Activated T-helper 1 cell treated with Interleukin-2 at 50 U/mL for 16 hours (primary cell): Measurements from ENCODE around the gene GPC5.

ENCODE experiments used
- DNase-seq: peaks from one replicate; pipeline ENCODE4 v3.0.0-alpha.2; 2020; ENCODE audit warnings: low read depth

GPC5 gene

GRCh38 chr13:92384410-92384809, 986.0 kb downstream of the GPC5 start:
- DNase-seq = no peak

GRCh38 chr13:92387245-92387644, 988.8 kb downstream of the GPC5 start:
- DNase-seq = no peak

- DNase-seq = no peak
These were observed 991.8 kb downstream of the GPC5 start for GRCh38 chr13:92390217-92390616.

- DNase-seq = no peak
These were observed 1005.2 kb downstream of the GPC5 start for GRCh38 chr13:92403606-92404005.

GRCh38 chr13:92407858-92408257, 1009.4 kb downstream of the GPC5 start:
- DNase-seq = no peak

- DNase-seq = no peak
These were observed 1014.1 kb downstream of the GPC5 start for GRCh38 chr13:92412481-92412880.

- DNase-seq = no peak
These were observed 1014.6 kb downstream of the GPC5 start for GRCh38 chr13:92412996-92413395.

GRCh38 chr13:92413452-92413851, 1015.0 kb downstream of the GPC5 start:
- no peak for DNase-seq

- DNase-seq = no peak
These were observed 1016.4 kb downstream of the GPC5 start for GRCh38 chr13:92414851-92415250.

GRCh38 chr13:92415781-92416180, 1017.4 kb downstream of the GPC5 start:
- DNase-seq = no peak

GRCh38 chr13:92418818-92419412, 1020.5 kb downstream of the GPC5 start:
- DNase-seq = no peak

GRCh38 chr13:92429231-92429630, 1030.8 kb downstream of the GPC5 start:
- no peak for DNase-seq

GRCh38 chr13:92433386-92433785, 1035.0 kb downstream of the GPC5 start:
- no peak for DNase-seq

GRCh38 chr13:92433963-92434362, 1035.5 kb downstream of the GPC5 start:
- DNase-seq = no peak

- no peak for DNase-seq
These were observed 1038.5 kb downstream of the GPC5 start for GRCh38 chr13:92436924-92437323.

GRCh38 chr13:92444244-92444643, 1045.8 kb downstream of the GPC5 start:
- no peak for DNase-seq

- no peak for DNase-seq
These were observed 1052.6 kb downstream of the GPC5 start for GRCh38 chr13:92451060-92451459.

- DNase-seq = no peak
These were observed 1054.4 kb downstream of the GPC5 start for GRCh38 chr13:92452840-92453239.

GRCh38 chr13:92459306-92459705, 1060.9 kb downstream of the GPC5 start:
- DNase-seq = no peak

- DNase-seq = no peak
These were observed 1062.1 kb downstream of the GPC5 start for GRCh38 chr13:92460479-92460878.

- no peak for DNase-seq
These were observed 1063.0 kb downstream of the GPC5 start for GRCh38 chr13:92461402-92461801.

- no peak for DNase-seq
These were observed 1063.4 kb downstream of the GPC5 start for GRCh38 chr13:92461831-92462230.

GRCh38 chr13:92463134-92463533, 1064.7 kb downstream of the GPC5 start:
- no peak for DNase-seq

GRCh38 chr13:92473765-92474475, 1075.5 kb downstream of the GPC5 start:
- DNase-seq = no peak
